Activated CD4-positive, alpha-beta T cell treated with anti-CD3 and anti-CD28 coated beads, Interleukin-2, amount 50 U/mL, for 24 hours (primary cell): ENCODE results near the gene CFAP52.
"Not testable (repeated sequence)": the region's sequence is repeated elsewhere in the genome, so short reads cannot be mapped to it uniquely, and the experiment has no call there.

Source experiments
- DNase-seq, 2 donors: peaks; one replicate each; pipeline ENCODE4 v3.0.0-alpha.2; 2020; ENCODE audit warnings: low read depth in 1 of 2, low spot score in 1 of 2

The CFAP52 gene

DNA sequence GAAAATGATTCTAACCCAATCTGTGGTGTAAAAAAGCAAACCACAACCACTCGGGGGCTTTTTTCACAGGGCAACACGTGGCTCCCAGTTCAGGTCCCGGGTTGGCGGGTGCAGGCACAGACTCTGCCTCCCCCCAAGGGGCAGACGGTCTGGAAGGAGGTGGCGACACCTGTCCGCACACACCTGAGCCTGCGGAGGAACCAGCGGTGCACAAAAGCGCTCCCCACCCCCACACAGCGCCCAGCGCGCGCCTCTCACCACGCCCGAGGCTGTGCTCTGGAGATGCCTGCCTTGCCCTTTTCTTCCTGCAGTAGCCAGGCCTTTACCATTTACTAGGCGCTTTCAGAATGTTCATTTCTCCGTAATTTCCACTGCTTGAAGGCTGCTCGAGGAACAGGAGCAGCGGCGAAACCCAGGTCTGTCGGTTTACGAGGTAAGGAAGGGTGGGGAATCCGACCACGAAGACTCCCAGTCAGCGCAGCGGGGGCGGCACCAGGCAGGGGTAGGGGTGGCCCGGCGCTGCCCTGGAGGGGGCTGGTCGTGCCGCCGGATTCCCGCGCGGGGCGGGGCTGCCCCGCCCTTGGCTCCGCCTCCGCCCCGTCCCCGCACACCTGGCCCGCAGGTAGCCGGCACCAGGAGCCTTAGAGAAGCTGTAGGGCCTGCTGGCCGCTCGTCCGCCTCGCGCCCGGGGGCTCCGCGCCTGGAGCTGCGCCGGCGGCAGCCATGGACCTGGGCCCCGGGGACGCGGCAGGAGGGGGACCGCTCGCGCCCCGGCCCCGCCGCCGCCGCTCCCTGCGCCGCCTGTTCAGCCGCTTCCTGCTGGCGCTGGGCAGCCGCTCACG, 68.7 kb downstream of the CFAP52 start, which contains the start of gene USP43:
Gene USP43, plus strand, starts transcription at position 608 of the 842 bp plus-strand sequence. Its CDS starts 116 bp downstream, at position 724.
- no peak for DNase-seq

DNA sequence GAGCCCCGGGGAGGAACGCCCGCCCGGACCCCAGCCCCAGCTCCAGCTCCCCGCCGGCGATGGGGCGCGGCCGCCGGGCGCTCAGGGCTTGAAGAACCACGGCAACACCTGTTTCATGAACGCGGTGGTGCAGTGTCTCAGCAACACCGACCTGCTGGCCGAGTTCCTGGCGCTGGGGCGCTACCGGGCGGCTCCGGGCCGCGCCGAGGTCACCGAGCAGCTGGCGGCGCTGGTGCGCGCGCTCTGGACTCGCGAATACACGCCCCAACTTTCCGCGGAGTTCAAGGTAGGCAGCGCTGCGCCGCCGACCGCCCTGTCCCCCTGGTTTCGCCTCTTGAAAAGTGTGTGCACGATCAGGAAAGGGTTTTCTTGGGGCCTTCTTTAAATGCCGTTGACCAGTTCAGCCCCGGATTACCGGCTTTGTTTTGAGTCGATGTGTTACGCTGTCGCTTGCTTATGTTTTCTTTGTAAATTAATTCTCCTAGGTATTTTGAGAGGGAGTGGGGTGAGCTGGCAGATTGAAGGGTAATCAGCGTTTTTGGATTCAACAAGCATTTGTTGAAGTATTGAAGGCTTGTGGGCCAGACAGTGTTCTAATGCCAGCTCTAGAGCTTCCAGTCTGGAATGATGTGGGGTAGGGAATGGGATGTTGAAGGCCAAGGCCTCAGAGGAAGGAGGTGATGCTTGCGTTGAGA, 69.6 kb downstream of the CFAP52 start:
- no peak for DNase-seq

DNA sequence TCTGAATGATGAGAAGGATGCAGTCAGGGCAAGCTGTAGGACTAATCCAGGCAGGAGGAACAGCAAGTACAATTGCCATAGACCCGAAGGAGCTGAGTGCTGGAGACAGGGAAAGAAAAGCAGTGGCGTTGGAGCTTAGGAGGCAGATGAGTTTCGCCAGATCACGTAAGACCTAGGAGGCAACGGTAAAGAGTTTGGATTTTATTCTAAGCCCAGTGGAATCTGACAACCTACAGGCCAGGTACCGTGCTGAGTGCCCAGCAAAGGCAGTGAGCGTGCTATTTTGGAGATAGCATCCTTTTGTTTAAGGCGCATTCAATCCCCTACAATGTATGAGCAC, 70.1 kb downstream of the CFAP52 start:
- DNase-seq, result no peak

DNA sequence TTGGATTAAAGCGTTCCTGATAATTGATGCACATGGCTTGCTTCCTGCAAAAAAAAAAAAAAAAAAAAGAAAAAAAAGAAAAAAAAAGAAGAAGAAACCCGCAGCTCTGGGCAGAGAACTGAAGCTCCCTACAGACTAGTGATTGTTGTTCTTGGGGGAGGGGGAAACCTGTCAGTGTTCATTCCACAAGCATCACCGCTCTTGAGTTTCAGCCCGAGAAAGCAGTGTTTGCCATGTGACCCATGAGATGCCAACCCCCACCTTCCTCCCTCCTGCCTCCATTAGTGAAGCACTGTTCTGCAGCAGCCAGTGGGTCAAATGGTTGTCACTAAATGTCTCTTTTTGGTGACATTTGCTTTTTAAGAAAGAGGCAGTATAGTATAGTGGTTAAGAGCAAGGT, 70.6 kb downstream of the CFAP52 start:
- no peak for DNase-seq

DNA sequence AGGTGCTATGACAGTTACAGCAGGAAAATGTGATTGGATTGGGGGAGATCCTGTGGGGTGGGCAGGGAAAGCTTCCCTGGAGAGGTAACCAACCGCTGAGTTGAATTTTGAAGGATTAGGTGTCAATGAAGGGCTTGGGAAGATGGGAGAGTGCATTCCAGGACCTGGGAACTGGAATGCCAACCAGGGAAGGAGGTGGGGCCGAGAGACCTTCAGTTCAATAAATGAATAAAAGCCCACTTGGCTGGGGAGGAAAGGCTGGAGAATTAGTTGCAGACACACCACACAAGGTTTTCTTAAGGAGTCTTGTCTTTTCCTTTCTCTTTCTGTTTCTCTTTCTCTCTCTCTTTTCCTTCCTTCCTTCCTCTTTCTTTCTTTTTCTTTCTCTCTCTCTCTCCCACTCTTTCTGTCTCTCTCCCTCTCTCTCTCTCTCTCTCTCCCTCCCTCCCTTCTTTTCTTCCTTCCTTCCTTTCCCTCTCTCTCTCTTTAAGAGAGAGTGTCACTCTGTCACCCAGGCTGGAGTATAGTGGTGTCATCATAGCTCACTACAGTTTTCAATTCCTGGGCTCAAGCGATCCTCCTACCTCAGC, 72.2 kb downstream of the CFAP52 start:
- no peak for DNase-seq

GRCh38 chr17:9658593-9659211, 82.3 kb downstream of the CFAP52 start:
- DNase-seq, result no peak

- no peak for DNase-seq
These were observed 84.6 kb downstream of the CFAP52 start for GRCh38 chr17:9661027-9661426.

DNA sequence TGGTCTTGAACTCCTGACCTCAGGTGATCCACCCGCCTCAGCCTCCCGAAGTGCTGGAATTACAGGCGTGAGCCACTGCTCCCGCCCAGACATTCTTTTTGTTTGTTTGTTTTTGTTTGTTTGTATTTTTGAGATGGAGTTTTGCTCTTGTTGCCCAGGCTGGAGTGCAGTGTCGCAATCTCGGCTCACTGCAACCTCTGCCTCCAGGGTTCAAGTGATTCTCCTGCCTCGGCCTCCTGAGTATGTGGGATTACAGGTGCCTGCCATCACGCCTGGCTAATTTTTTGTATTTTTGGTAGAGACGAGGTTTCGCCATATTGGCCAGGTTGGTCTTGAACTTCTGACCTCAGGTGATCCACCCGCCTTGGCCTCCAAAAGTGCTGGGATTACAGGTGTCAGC, 87.1 kb downstream of the CFAP52 start:
- not testable (repeated sequence) for DNase-seq

- no peak for DNase-seq
These were observed 90.1 kb downstream of the CFAP52 start for GRCh38 chr17:9666461-9667050.

GRCh38 chr17:9668517-9668916, 92.1 kb downstream of the CFAP52 start:
- no peak for DNase-seq

DNA sequence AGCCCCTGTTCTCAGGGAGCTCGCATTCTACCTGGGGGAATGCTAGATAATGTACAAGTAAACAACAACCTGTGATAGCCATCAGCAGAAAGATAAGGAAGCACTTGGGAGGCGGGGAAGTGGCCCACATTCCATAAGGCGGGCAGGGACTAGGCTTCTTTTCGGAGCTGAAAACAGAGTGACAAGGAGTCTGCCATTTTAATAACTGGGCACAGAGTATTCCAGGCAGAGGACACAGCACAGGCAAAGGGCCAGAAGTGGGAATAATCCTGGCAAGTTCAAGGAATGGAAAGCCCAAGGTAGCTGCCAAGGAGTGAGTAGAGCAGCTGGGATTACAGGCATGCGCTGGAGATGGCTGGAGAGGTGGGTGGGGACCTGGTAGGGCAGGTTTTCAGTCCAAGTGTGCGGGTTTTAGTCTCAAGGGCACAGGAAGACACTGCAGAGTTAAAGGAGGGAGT, 93.1 kb downstream of the CFAP52 start:
- DNase-seq, result no peak

DNA sequence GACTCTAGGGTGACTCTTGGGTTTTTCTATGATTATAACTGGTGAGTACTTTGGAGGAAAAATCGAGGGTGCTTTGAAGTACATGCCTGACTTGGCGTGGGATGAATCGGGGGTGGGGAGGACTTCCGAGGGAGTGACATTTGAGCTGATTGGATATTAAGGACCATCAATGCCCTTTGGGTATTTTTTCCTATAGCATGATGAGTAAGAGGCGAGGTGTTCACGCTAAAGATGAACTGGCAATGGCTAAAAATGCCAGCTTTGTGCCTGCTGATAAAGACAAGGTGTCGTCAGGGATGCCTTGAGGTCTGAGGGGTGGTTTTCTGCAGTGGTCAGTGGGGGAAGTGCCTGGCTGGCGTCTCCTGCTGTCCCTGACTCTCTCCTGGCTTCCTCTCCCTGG, 94.2 kb downstream of the CFAP52 start:
- DNase-seq, result no peak

- DNase-seq, result no peak
These were observed 95.1 kb downstream of the CFAP52 start for GRCh38 chr17:9671559-9671958.

GRCh38 chr17:9672266-9672665, 95.8 kb downstream of the CFAP52 start:
- no peak for DNase-seq

DNA sequence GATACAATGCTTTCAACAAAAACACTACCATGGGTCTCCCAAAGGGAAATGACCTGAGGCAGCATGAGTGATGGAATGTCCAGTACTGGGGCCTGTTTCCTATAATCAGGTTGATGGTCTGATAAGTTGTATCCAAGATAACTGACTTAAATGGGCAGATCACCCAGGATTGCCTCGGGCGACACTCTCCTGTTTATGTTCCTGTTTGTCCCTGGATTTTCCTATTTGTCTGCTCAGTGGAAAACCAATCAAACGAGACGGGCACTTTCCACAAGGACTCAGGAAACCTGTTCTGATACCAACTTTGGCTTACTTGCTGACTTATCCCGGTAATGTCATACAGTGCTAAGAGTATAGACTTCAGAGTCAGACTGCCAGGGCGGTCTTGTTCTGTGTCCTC, 96.2 kb downstream of the CFAP52 start:
- DNase-seq, result no peak

DNA sequence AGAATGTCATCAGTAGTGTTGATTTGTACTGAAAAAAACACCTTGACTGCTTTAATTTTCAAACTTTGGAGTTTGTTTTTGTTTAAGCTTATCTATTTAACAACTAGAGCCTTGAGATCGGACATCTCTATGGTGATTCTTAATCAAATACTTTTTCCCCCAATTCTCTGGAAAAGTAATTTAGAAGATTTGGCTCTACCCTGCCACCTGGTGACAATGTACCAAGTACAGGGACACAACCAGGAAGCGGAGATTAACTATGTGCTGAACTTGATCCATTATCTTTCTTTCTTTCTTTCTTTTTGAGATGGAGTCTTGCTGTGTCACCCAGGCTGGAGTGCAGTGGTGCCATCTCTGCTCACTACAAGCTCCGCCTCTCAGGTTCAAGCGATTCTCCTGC, 99.6 kb downstream of the CFAP52 start:
- no peak for DNase-seq

GRCh38 chr17:9676820-9677310, 100.4 kb downstream of the CFAP52 start:
- no peak for DNase-seq

GRCh38 chr17:9677411-9677810, 101.0 kb downstream of the CFAP52 start:
- DNase-seq, result no peak

DNA sequence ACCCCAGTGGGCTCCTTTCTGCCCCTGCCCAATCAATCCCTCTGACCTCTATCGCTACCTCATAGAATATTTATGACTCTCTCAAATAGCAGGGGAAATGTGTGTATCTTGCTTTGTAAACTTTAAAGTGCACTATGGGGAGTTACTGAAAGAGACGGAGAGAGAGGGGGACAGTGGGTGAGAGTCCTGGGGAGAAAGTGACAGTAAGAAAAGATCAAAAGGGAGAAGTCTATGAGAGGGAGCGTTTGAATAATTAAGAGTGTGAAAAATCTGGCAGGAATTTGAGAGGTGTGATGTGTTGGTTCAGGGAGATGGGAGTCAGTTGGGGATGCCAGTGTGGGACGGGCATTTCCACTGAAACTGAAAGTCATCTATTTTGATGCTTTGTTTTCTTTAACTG, 101.5 kb downstream of the CFAP52 start:
- no peak for DNase-seq

GRCh38 chr17:9684955-9685621, 108.6 kb downstream of the CFAP52 start:
- no peak for DNase-seq
